ENCODE results near the gene COL8A2. TPM values are rescaled to one million over a fixed set of nuclear protein-coding genes. Genes with fewer than 3 reads are reported as not detected.

The COL8A2 gene
- total RNA-seq, 1 donor from 2014 or later, result 0.06 TPM

DNA sequence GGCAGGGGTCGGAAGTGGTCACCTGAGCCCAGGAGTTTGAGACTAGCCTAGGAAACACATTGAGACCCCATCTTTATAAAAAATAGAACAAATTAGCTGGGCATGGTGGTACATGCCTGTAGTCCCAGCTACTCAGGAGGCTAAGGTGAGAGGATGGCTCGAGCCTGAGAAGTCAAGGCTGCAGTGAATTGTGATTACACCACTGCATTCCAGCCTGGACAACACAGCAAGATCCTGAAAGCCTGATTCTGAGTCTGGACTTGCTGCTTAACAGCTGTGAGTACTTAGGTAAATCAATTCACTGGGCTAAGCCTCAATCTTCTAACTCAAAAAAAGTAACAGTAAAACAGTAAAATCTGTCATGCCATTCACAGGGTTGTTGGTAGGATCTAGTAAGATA, 19.4 kb upstream of the COL8A2 start:
- TF ChIP-seq CTCF (conservative IDR thresholded peaks at IDR 0.05; ENCODE audit: low read depth, low read length), result no peak
- no peak for DNase-seq (ENCODE audit: low read depth)
- H3K4me3 ChIP-seq (ENCODE audit: low read depth, low read length), result no peak overlapping the region

DNA sequence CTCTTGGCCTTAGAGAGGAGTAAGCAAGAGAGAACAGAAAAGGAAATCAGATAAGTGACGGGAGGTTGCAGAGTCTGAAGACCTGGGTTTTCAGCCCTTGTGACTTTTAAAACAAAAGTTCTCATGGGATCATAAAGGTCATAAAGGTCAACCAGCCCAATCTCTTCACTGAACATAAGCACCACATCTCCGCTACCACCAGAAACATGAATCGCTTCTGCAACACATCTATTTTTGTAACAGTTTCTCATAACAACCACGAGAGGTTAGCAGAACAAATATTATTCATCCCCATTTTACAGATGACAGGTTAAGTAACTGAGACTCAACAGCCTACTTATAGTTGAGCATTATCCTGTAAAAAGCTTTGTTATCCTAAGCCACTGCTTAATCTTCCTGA, 18.4 kb upstream of the COL8A2 start:
- H3K4me3 ChIP-seq (ENCODE audit: low read depth, low read length), result no peak overlapping the region
- TF ChIP-seq CTCF (conservative IDR thresholded peaks at IDR 0.05; ENCODE audit: low read depth, low read length), result no peak
- no peak for DNase-seq (ENCODE audit: low read depth)

GRCh38 chr1:36142121-36142520, 17.1 kb upstream of the COL8A2 start:
- DNase-seq (ENCODE audit: low read depth), result no peak
- no peak for TF ChIP-seq CTCF (conservative IDR thresholded peaks at IDR 0.05; ENCODE audit: low read depth, low read length)
- H3K4me3 ChIP-seq (ENCODE audit: low read depth, low read length), result no peak overlapping the region

DNA sequence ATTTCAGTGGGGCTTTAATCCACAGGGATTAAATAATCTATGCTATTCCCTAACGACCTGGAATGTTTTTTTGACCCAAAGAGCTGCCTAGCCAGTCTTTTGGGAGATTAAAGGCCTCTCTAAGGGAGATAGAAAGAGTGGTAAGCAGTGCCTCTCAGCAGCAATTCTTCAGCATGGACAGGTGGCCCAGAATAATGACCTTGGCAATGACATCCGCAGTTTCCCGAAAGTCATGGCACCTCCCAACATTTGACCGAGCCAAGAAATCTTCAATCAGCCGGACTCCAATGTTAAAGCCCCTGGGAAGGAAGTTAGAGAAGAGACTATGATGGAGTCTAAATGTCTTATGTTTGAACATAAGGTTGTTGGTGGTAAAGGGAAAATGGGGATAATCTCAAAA, 14.5 kb upstream of the COL8A2 start:
- no peak overlapping the region for H3K4me3 ChIP-seq (ENCODE audit: low read depth, low read length)
- TF ChIP-seq CTCF (conservative IDR thresholded peaks at IDR 0.05; ENCODE audit: low read depth, low read length), result no peak
- no peak for DNase-seq (ENCODE audit: low read depth)

DNA sequence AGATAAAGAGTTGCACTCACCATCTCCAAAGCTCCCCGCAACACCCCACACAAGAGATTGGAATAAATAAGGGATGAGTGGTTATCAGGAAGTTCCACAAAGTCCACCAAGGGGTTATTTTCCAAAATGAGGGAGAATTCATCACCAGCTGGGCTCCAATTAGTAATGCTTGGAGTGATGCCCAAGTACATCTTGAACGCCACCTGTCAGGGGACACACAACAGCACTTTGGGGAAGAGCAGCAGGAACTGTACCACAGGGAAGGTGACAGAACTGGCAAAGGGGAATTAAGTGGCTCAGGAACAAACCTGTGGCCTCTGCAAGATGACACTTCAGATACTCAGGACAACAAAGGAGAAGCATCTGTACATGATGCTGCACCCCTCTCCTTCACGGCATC, 12.8 kb upstream of the COL8A2 start:
- no peak overlapping the region for H3K4me3 ChIP-seq (ENCODE audit: low read depth, low read length)
- DNase-seq (ENCODE audit: low read depth), result no peak
- TF ChIP-seq CTCF (conservative IDR thresholded peaks at IDR 0.05; ENCODE audit: low read depth, low read length), result no peak

DNA sequence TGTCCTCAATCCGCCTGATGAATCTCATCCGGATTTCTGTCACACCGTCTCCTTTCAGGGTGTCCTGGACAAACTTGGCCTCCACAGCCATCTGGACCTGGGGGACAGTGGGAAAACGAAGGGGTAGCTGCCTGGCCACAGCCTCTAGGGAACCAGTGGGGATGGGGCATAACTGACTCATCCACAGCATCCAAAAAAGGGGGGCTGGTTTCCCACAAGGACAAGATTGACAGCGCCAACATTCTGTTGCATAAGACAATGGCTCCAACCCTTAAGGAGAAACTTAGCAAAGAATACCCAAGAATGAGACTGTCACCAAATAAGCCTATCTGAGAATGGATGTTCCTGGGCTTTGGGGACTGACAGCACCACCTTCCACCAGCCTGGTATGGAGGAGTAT, 12.2 kb upstream of the COL8A2 start:
- H3K4me3 ChIP-seq (ENCODE audit: low read depth, low read length), result no peak overlapping the region
- DNase-seq (ENCODE audit: low read depth), result no peak
- no peak for TF ChIP-seq CTCF (conservative IDR thresholded peaks at IDR 0.05; ENCODE audit: low read depth, low read length)

DNA sequence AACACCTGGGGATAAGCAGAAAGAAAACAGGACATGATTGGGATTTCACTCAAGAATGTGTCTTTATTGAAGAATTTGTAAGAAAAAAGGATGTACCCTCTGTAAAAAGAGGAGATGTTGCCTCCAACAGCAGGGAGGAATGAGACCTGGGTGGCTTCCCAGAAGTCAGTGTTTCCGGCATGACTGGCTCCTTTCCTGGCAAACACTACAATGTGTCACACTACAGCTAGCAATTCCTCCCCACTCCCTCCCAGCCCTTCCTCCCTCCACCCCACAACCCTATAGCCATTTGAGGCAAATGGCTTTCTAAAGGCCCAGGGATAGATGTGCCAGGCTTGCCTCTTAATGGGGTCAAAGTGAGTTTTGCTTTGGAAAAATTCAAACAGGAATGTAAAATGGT, 11.5 kb upstream of the COL8A2 start:
- no peak for TF ChIP-seq CTCF (conservative IDR thresholded peaks at IDR 0.05; ENCODE audit: low read depth, low read length)
- H3K4me3 ChIP-seq (ENCODE audit: low read depth, low read length), result no peak overlapping the region
- DNase-seq (ENCODE audit: low read depth), result no peak

Measured in epithelial cell of proximal tubule (primary cell).